HL-60/S4 treated with phorbol 12-myristate 13-acetate at 8.2 ng/mL for 4 days and 3 days (cell line): Measurements from ENCODE around the gene PHLDB1.
"Not testable (repeated sequence)": the region's sequence is repeated elsewhere in the genome, so short reads cannot be mapped to it uniquely, and the experiment has no call there.

Experiments used
- in situ Hi-C: fragments of 300-500 bp; cut with MboI; formaldehyde crosslinking; loops from 2 replicates; pipeline ENCODE4 v1.15.0; 2022; ENCODE audit warnings: low sequenced_read_pairs

PHLDB1 gene

GRCh38 chr11:118605116-118605867 lies 2.1 kb upstream of the PHLDB1 start:
- in situ Hi-C loops: no loop called here

DNA sequence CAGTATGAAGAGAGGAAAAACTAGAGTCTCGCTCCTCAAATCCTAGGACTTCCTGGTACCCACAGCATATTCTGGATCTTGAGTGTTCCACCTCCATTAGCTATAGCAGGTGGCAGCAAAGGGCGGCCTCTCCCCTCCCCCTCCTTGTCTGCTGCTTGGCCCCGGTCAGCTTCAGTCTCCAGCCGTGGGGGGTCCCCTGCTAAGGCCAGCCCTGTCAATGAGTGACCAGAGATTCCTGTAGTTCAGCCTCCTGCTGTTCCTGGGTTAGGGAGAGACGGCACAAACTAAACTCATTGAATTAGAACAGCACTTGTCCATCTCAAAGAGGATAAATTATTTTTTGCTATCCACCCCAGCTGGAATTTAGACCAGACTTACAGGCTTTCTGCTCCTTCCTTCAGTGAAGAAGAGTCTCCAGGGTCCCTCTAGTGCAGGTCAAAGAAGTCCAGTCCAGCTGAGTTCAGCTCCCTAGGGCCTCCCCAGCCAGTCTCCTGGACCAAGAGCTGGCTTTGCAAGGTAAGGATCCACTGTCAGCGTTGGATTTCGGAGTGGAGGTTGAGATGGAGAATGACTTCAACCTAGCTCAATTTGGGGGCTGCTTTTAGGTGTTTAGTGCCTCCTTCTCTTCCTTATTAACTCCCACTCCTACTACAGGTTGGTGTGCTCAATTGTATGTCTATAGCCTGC lies 1.1 kb upstream of the PHLDB1 start:
- in situ Hi-C loops: no loop called here

DNA sequence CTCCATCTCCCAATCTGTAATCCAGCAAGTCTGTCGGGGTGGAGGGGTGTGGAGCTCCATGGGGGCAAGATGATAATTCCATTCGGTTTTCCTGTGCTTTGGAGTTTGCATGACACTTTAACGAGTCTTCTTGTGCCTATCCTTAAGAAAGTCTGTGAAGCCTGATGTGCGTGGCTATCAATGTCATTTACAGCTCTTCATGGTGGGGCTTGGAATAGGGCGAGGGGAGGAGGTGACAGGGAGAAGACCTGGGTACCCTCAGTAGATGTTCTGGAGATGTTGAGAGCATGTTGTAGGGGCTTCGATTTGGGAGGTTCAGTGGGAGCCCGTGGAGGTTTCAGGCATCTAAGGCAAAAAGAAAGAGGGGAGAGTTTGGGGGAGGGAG lies 579 bp upstream of the PHLDB1 start:
- in situ Hi-C loops: no loop called here

GRCh38 chr11:118608360-118609227 lies 1.2 kb downstream of the PHLDB1 start:
- in situ Hi-C loops: no loop called here

GRCh38 chr11:118609380-118610224 lies 2.2 kb downstream of the PHLDB1 start:
- in situ Hi-C loops: no loop called here

- in situ Hi-C loops: no loop called here
These were observed 2.9 kb downstream of the PHLDB1 start for GRCh38 chr11:118610225-118610772.

GRCh38 chr11:118610773-118611432 lies 3.5 kb downstream of the PHLDB1 start:
- in situ Hi-C loops: no loop called here

- in situ Hi-C loops: not testable (repeated sequence)
These were observed 4.0 kb downstream of the PHLDB1 start for GRCh38 chr11:118611433-118611795.

GRCh38 chr11:118612378-118612777 lies 5.0 kb downstream of the PHLDB1 start:
- in situ Hi-C loops: no loop called here

GRCh38 chr11:118614511-118614910 lies 7.1 kb downstream of the PHLDB1 start:
- in situ Hi-C loops: no loop called here

DNA sequence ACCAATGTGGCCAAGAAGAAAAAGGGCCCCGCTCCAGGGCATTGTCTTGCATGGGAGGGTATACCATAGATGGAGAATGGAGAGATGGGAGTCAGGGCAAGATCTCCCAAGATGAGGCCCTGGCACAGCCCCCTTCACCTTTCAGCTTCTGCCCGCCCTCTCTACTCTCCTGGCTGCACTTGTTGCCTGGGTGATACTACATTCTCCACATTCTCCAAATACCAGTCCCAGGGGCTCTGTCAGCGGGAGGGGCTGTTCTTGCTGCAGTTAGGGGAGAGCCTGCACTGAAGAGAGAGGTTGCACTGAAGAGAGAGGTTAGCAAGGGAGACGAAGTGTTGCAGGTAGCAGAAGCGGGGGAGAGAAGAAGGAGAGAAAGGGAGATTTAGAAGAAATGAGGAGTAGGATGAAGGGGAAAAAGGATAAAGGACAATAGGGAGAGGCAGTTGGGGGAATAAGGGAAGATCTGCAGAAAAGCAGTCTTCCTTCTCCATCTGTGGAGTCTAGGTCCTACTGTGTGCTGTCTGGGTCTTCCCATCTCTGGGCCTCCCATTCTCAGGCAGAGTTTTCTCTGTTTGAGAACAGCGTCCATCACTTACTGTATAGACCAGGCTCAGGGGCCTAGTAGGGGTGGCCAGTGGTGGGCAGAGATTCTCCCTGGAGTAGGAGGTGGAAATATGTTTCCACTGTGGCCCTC lies 8.0 kb downstream of the PHLDB1 start:
- in situ Hi-C loops: no loop called here

DNA sequence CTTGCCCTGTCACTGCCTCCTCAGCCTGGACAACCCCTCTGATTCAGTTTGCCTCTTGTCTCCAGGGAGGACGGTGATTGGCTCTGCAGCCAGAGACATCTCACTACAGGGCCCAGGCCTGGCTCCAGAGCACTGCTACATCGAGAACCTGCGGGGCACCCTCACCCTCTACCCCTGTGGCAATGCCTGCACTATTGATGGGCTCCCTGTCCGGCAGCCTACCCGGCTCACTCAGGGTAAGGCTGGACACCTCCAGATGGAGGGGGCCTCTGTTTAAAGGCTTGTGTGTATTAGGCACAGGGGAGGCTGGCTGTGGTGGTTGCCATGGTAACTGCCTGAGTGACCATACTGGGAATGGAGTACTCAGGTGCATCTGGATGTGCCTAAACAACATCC lies 8.6 kb downstream of the PHLDB1 start:
- in situ Hi-C loops: no loop called here

GRCh38 chr11:118618115-118618990 lies 10.9 kb downstream of the PHLDB1 start:
- in situ Hi-C loops: no loop called here

- in situ Hi-C loops: no loop called here
These were observed 11.6 kb downstream of the PHLDB1 start for GRCh38 chr11:118618991-118619375.

- in situ Hi-C loops: no loop called here
These were observed 12.2 kb downstream of the PHLDB1 start for GRCh38 chr11:118619444-118620197.

GRCh38 chr11:118620529-118621070 lies 13.2 kb downstream of the PHLDB1 start:
- in situ Hi-C loops: no loop called here

DNA sequence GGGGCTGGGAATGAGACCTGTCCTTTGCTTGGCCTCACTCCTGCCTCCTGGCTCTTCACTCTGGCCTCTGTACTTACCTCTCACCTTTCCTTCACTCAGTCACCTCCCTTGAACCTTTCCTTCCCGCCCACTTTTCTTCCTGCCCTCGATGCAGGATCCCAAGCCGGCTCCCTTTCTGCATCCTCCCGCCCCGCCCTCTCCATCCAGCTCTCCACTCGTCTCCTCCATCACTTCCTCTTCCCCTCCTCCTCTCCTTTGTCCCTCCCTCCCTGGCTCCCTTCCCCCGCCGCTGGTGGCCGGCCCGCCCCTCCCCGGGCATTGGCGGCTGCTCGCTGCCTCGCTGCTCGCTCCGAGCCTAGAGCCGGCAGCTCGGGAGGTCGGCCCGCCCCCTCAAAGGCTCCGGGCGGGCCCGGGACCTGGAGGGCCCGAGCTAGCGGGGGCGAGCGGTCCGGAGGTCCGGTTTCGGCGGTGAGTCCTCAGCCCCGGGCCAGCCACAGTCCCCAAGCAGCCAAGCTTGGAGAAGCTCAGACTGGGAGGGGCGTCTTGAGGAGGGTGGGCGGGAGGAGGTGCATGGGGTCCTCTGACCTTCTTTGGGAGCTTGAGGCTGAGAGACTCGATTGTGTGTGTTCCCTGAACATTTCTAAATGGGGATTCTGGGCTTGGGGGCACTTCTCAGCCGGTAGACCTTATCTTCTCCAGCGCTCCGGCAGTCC lies 13.8 kb downstream of the PHLDB1 start:
- in situ Hi-C loops: no loop called here
